Effector memory CD8-positive, alpha-beta T cell (primary cell): Measurements from ENCODE around the gene SLC2A4.

Source experiments
- ATAC-seq: fragments of 150-1000 bp; cut with Tn5 transposase; replicated peaks from 2 replicates; pipeline ENCODE4 v1.10.0; 2021; ENCODE audit warnings: mild to moderate bottlenecking, moderate library complexity
- DNase-seq, 3 experiments: peaks; one replicate each; pipeline ENCODE4 v3.0.0; 2021
- H3K27ac Mint-ChIP-seq, 2 donors: one replicate each; pipeline ENCODE4 v1.8.0; 2022; ENCODE audit warnings: mild to moderate bottlenecking in 2 of 2, mixed read lengths in 2 of 2, moderate library complexity in 2 of 2
- H3K27me3 Mint-ChIP-seq, 2 donors: one replicate each; pipeline ENCODE4 v1.8.0; 2022; ENCODE audit warnings: mixed read lengths in 2 of 2
- H3K36me3 Mint-ChIP-seq: one replicate; pipeline ENCODE4 v1.8.0; 2022; ENCODE audit warnings: mild to moderate bottlenecking, moderate library complexity, mixed read lengths; ENCODE audit not compliant: insufficient read depth
- H3K4me1 Mint-ChIP-seq, 2 donors: one replicate each; pipeline ENCODE4 v1.8.0; 2022; ENCODE audit warnings: low read depth in 2 of 2, mixed read lengths in 2 of 2
- H3K4me3 Mint-ChIP-seq, 2 donors: one replicate each; pipeline ENCODE4 v1.8.0; 2022; ENCODE audit warnings: mild to moderate bottlenecking in 2 of 2, mixed read lengths in 2 of 2, moderate library complexity in 2 of 2
- H3K9me3 Mint-ChIP-seq, 2 donors: one replicate each; pipeline ENCODE4 v1.8.0; 2022; ENCODE audit warnings: mixed read lengths in 2 of 2

The SLC2A4 gene

DNA sequence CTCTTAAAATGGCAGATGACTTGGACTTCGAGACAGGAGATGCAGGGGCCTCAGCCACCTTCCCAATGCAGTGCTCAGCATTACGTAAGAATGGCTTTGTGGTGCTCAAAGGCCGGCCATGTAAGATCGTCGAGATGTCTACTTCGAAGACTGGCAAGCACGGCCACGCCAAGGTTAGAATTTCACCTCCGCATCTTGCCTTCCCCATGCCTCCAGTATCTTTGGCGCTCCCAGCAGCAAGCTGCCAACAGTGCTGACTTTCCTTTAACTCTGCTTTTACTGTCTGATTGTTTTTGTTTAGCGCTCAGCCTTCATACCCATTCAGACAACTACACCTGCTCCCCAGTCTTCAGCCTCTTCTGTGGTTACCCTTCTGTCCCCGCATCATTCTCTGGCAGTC is 28.1 kb downstream of the SLC2A4 start:
- Mint-ChIP-seq H3K4me1 (peaks cover 53 to 55% of the 10 kb centered on the region in 2 donors), H3K36me3 (peaks cover 78% of the 10 kb centered on the region)

GRCh38 chr17:7311110-7311705 is 29.7 kb downstream of the SLC2A4 start:
- DNase-seq (no peak), ATAC-seq (no peak)
- Mint-ChIP-seq H3K4me1 (peaks cover 61 to 62% of the 10 kb centered on the region in 2 donors), H3K36me3 (peaks cover 89% of the 10 kb centered on the region), H3K4me3 (peak overlapping the region; percentile 82 to 90), H3K9me3 (no peaks in the 10 kb centered on the region), H3K27ac (peak overlapping the region; percentile 92 to 99), H3K27me3 (no peaks in the 10 kb centered on the region)

More for the DNA sequence above, 28.1 kb downstream of the SLC2A4 start:
- H3K27ac Mint-ChIP-seq: peak overlapping the region; percentile 92 to 99
- H3K27me3 Mint-ChIP-seq: no peaks in the 10 kb centered on the region
- H3K9me3 Mint-ChIP-seq: no peaks in the 10 kb centered on the region
- DNase-seq: no peak
- no peak for ATAC-seq
- H3K4me3 Mint-ChIP-seq: peak overlapping the region; percentile 82 to 90

DNA sequence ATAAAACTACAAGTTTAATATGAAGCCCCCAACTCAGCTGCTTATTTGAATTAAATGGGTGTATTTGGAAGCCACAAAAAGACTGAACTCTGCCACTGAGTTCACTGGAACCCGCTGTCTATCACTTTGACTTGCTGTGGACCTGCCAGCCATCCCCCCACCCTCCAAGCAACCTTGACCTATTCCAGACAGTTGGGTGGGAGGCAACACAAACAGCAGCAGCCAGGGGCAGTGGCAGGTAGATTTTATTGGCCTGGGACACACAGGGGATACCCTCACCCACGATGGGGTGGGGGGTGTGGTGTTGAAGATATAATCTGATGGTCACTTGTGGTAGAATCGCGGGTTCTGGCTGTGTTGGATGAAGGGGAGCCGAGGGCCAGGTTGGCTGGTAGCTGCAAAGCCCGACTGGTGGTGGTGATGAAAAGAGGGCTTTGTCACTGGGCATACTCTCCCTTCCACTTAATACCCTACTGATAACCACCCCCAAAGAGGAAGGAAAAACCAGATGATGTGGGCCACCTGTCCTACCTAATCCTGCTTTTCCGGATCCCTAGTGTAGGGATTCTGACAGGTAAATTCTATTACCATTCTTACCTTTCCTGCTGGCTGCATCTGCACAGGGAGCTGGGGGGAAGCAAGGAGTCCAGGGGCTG is 31.0 kb downstream of the SLC2A4 start:
- peaks cover 57 to 65% of the 10 kb centered on the region in 2 donors for H3K4me1 Mint-ChIP-seq
- peak overlapping the region; percentile 13 to 90 for H3K4me3 Mint-ChIP-seq
- peak overlapping the region; percentile 96 for H3K27ac Mint-ChIP-seq
- H3K27me3 Mint-ChIP-seq: no peaks in the 10 kb centered on the region
- H3K9me3 Mint-ChIP-seq: no peaks in the 10 kb centered on the region
- H3K36me3 Mint-ChIP-seq: peaks cover 81% of the 10 kb centered on the region
- DNase-seq (no peak), ATAC-seq (no peak)

DNA sequence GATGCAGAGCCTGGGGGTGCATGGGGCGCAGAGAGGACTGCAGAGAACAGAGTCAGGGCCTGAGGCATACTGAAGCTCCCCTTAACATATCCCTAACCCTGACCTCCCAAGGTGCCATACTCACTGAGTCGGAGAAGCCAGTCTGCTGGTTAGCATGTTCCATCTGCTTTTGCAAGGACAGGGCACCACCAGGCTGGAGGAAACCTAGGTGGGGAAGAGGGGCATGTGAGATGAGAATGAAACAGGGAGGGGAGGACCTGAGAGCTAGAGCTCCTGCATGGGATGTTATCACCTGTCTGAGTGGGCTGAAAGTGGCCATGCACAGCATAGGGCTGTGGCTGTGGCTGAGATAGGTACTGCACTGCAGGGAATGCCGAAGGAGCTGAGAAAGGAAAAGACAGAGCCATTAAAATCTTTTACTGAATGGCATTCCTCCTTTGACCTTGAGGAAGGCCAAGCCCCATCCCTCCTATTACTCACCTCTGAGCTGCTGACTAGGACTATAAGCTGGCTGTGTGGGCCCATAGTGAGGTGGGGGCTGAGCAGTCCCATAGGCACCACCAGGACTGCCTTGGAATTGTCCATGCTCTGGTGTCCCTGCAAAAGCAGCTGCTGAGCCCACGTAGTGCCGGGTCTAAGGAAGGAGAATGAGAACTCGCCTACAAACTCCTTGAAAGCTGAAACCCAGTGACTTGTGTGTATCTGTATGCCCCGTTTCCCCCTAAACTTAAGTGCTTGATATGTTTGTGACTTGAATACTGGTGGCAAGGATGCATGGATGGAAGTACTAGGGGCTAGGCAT is 31.8 kb downstream of the SLC2A4 start:
- DNase-seq (no peak), ATAC-seq (no peak)
- H3K36me3 Mint-ChIP-seq: peaks cover 78% of the 10 kb centered on the region
- H3K27ac Mint-ChIP-seq: peak overlapping the region; percentile 96
- no peaks in the 10 kb centered on the region for H3K9me3 Mint-ChIP-seq
- peak overlapping the region; percentile 33 to 90 for H3K4me3 Mint-ChIP-seq
- H3K27me3 Mint-ChIP-seq: no peaks in the 10 kb centered on the region
- peaks cover 57 to 65% of the 10 kb centered on the region in 2 donors for H3K4me1 Mint-ChIP-seq

- H3K27ac Mint-ChIP-seq: peak overlapping the region; percentile 96
- DNase-seq: no peak
- peaks cover 70% of the 10 kb centered on the region for H3K36me3 Mint-ChIP-seq
- no peaks in the 10 kb centered on the region for H3K27me3 Mint-ChIP-seq
- no peaks in the 10 kb centered on the region for H3K9me3 Mint-ChIP-seq
- ATAC-seq: no peak
- peaks cover 51 to 59% of the 10 kb centered on the region in 2 donors for H3K4me1 Mint-ChIP-seq
- H3K4me3 Mint-ChIP-seq: peak overlapping the region; percentile 90 to 93
These were observed 32.6 kb downstream of the SLC2A4 start for GRCh38 chr17:7313890-7314718.

GRCh38 chr17:7314719-7315569 is 33.4 kb downstream of the SLC2A4 start, which contains the start of gene GPS2:
TSS of gene GPS2 (minus strand) at chr17:7315360. CDS start at chr17:7315052, 308 bp downstream.
- DNase-seq (peak; percentile 93 to 95 (median 93)), ATAC-seq (peak; percentile 91)
- H3K4me3 Mint-ChIP-seq: peak within 1 kb of the TSS; percentile 90 to 93
- H3K4me1 Mint-ChIP-seq: peaks cover 44 to 51% of the 10 kb centered on the region in 2 donors
- H3K36me3 Mint-ChIP-seq: peaks cover 62% of the 10 kb centered on the region
- H3K27ac Mint-ChIP-seq: peak within 1 kb of the TSS; percentile 96
- H3K9me3 Mint-ChIP-seq: no peaks in the 10 kb centered on the region
- H3K27me3 Mint-ChIP-seq: no peaks in the 10 kb centered on the region

DNA sequence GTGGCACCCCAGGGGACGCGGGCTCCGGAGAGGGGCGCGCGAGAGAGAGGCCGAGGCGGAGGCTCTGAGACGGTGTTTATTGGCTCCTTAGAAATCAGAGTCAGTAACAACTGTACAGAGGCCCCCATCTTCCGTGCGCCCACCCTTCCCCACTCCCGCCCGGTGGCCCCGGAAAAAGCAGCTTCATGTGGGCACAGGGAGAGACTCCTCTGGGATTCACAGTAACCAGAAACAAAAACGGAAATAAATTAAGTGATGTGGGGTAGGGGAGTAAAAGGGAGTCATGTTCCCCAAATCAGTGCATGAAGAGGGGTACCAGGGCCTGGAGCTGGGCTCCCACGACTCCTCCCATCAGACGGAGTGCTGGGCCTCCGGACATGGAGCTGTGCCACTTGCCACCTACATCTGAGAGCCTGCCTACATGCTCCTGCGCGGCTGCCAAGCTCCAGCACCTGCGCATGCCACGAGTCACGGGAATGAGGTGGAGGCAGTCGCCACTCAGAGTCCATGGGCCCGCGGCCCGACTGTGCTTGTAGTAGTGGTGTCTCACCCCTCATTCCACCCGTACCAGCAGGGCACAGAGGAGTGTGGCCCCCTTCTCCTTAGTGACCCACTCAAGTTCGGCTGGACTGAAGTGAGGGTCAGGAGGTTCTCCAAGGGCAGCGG is 34.2 kb downstream of the SLC2A4 start:
- H3K27ac Mint-ChIP-seq: peak overlapping the region; percentile 96
- ATAC-seq (no peak), DNase-seq (no peak)
- H3K4me3 Mint-ChIP-seq: peak overlapping the region; percentile 90 to 93
- no peaks in the 10 kb centered on the region for H3K27me3 Mint-ChIP-seq
- H3K36me3 Mint-ChIP-seq: peaks cover 60% of the 10 kb centered on the region
- H3K4me1 Mint-ChIP-seq: peaks cover 37 to 43% of the 10 kb centered on the region in 2 donors
- no peaks in the 10 kb centered on the region for H3K9me3 Mint-ChIP-seq

GRCh38 chr17:7317161-7317803 is 35.8 kb downstream of the SLC2A4 start:
- Mint-ChIP-seq H3K4me1 (peaks cover 26 to 34% of the 10 kb centered on the region in 2 donors), H3K27me3 (no peaks in the 10 kb centered on the region), H3K9me3 (no peaks in the 10 kb centered on the region), H3K36me3 (peaks cover 55% of the 10 kb centered on the region), H3K27ac (peak overlapping the region in 1 of 2 donors; percentile 85), H3K4me3 (peak overlapping the region in 1 of 2 donors; percentile 65)
- DNase-seq: no peak
- no peak for ATAC-seq

GRCh38 chr17:7318121-7318860 is 36.8 kb downstream of the SLC2A4 start:
- DNase-seq (no peak), ATAC-seq (no peak)
- Mint-ChIP-seq H3K27me3 (no peaks in the 10 kb centered on the region), H3K36me3 (peaks cover 45% of the 10 kb centered on the region), H3K4me3 (no peak overlapping the region), H3K9me3 (no peaks in the 10 kb centered on the region), H3K4me1 (peaks cover 18 to 24% of the 10 kb centered on the region in 2 donors), H3K27ac (peak overlapping the region in 1 of 2 donors; percentile 85)

- no peak for ATAC-seq
- H3K36me3 Mint-ChIP-seq: peaks cover 21% of the 10 kb centered on the region
- peaks cover 5 to 6% of the 10 kb centered on the region in 2 donors for H3K4me1 Mint-ChIP-seq
These were observed 39.9 kb downstream of the SLC2A4 start for GRCh38 chr17:7321466-7321865.

More at GRCh38 chr17:7321466-7321865, 39.9 kb downstream of the SLC2A4 start:
- no peaks in the 10 kb centered on the region for H3K9me3 Mint-ChIP-seq
- H3K4me3 Mint-ChIP-seq: no peak overlapping the region
- H3K27ac Mint-ChIP-seq: no peak overlapping the region
- no peak for DNase-seq
- H3K27me3 Mint-ChIP-seq: no peaks in the 10 kb centered on the region
